HEK293 (cell line): ENCODE data around the gene HSPB2.

Source experiments
- CTCF ChIA-PET: fragments of 350-600 bp; formaldehyde crosslinking; extraction: SDS; loops from one replicate; lab custom pipeline; 2021; ENCODE audit warnings: antibody characterized with exemption; lab: Yijun Ruan, JAX
- POLR2A ChIA-PET: fragments of 300-600 bp; formaldehyde crosslinking; extraction: SDS; loops from one replicate; lab custom pipeline; 2020; ENCODE audit warnings: antibody characterized with exemption, inconsistent platforms; lab: Yijun Ruan, JAX
- H3K27ac ChIP-seq: fragments of 200-500 bp; sonication (Bioruptor generic); 2 replicates; pipeline ENCODE4 v1.5.1; 2014; ENCODE audit warnings: low read depth, low read length, control low read depth, inconsistent platforms; ENCODE audit errors: extremely low read depth
- H3K36me3 ChIP-seq, 2 experiments: fragments of 200-500 bp in 1 of 2; sonication (Bioruptor generic) in 1 of 2; 1 replicate in 1 of 2; 2 replicates in 1 of 2; pipeline ENCODE4 v1.5.1; 2014 to 2017; ENCODE audit warnings: inconsistent platforms in 2 of 2, low read length in 2 of 2; ENCODE audit not compliant: control insufficient read depth in 2 of 2, insufficient read depth in 1 of 2
- H3K4me1 ChIP-seq: fragments of 200-500 bp; sonication (Bioruptor generic); 2 replicates; pipeline ENCODE4 v1.5.1; 2014; ENCODE audit warnings: mild to moderate bottlenecking, low read length, inconsistent platforms; ENCODE audit not compliant: control insufficient read depth, insufficient read depth
- H3K4me3 ChIP-seq: 2 replicates; pipeline ENCODE4 v1.5.1; 2011; ENCODE audit warnings: low read depth, mild to moderate bottlenecking, control low read depth, low read length, moderate library complexity
- H3K9me3 ChIP-seq: fragments of 200-500 bp; sonication (Bioruptor generic); 2 replicates; pipeline ENCODE4 v1.5.1; 2014; ENCODE audit warnings: low read depth, low read length, inconsistent platforms; ENCODE audit not compliant: control insufficient read depth, insufficient read depth
- GLI2 ChIP-seq: fragments of 450-650 bp; formaldehyde crosslinking; IDR thresholded peaks from 2 replicates; pipeline ENCODE4; 2017; ENCODE audit warnings: missing biosample characterization, missing genetic modification characterization, low read depth, borderline replicate concordance
- GLIS1 ChIP-seq: fragments of 450-650 bp; formaldehyde crosslinking; IDR thresholded peaks from 2 replicates; pipeline ENCODE4 v1.5.1; 2016; ENCODE audit warnings: missing biosample characterization, missing genetic modification characterization
- HOXC10 ChIP-seq: sonication (generic); formaldehyde crosslinking; IDR thresholded peaks from 2 replicates; pipeline ENCODE4 v1.8.1; 2023; ENCODE audit warnings: mild to moderate bottlenecking, missing genetic modification reagents
- HOXD13 ChIP-seq: sonication (generic); formaldehyde crosslinking; IDR thresholded peaks from 2 replicates; pipeline ENCODE4 v1.8.0; 2022; ENCODE audit warnings: missing genetic modification reagents, borderline replicate concordance
- MZF1 ChIP-seq: fragments of 450-650 bp; formaldehyde crosslinking; IDR thresholded peaks from 2 replicates; pipeline ENCODE4 v1.5.1; 2017; ENCODE audit warnings: missing biosample characterization, missing genetic modification characterization, borderline replicate concordance
- YY1 ChIP-seq: fragments of 450-650 bp; formaldehyde crosslinking; IDR thresholded peaks from 2 replicates; pipeline ENCODE4 v1.5.1; 2018; ENCODE audit warnings: missing biosample characterization, missing genetic modification characterization
- ZNF132 ChIP-seq: fragments of 450-650 bp; formaldehyde crosslinking; IDR thresholded peaks from 2 replicates; pipeline ENCODE4 v1.5.1; 2017; ENCODE audit warnings: missing biosample characterization, missing genetic modification characterization, borderline replicate concordance
- ZNF138 ChIP-seq: fragments of 450-650 bp; formaldehyde crosslinking; IDR thresholded peaks from 2 replicates; pipeline ENCODE4 v1.5.1; 2016; ENCODE audit warnings: missing biosample characterization, missing genetic modification characterization, borderline replicate concordance
- ZNF175 ChIP-seq: fragments of 450-650 bp; formaldehyde crosslinking; IDR thresholded peaks from 2 replicates; pipeline ENCODE4 v1.5.1; 2016; ENCODE audit warnings: missing biosample characterization, missing genetic modification characterization
- ZNF214 ChIP-seq: fragments of 450-650 bp; formaldehyde crosslinking; IDR thresholded peaks from 2 replicates; pipeline ENCODE4 v1.5.1; 2017; ENCODE audit warnings: missing biosample characterization, mild to moderate bottlenecking, missing genetic modification characterization, borderline replicate concordance
- ZNF239 ChIP-seq: fragments of 450-650 bp; formaldehyde crosslinking; IDR thresholded peaks from 2 replicates; pipeline ENCODE4 v1.5.1; 2016; ENCODE audit warnings: missing biosample characterization, missing genetic modification characterization
- ZNF24 ChIP-seq: fragments of 450-650 bp; formaldehyde crosslinking; IDR thresholded peaks from 2 replicates; pipeline ENCODE4 v1.5.1; 2016; ENCODE audit warnings: missing biosample characterization, missing genetic modification characterization
- ZNF324 ChIP-seq: fragments of 450-650 bp; formaldehyde crosslinking; IDR thresholded peaks from 2 replicates; pipeline ENCODE4 v1.5.1; 2016; ENCODE audit warnings: missing biosample characterization, missing genetic modification characterization
- ZNF335 ChIP-seq: fragments of 450-650 bp; formaldehyde crosslinking; conservative IDR thresholded peaks from 2 replicates; pipeline ENCODE4 v1.5.1; 2016; ENCODE audit warnings: missing biosample characterization, missing genetic modification characterization
- ZNF423 ChIP-seq: fragments of 450-650 bp; formaldehyde crosslinking; IDR thresholded peaks from 2 replicates; pipeline ENCODE4 v1.5.1; 2016; ENCODE audit warnings: missing biosample characterization, missing genetic modification characterization
- ZNF621 ChIP-seq: fragments of 450-650 bp; formaldehyde crosslinking; IDR thresholded peaks from 2 replicates; pipeline ENCODE4 v1.5.1; 2017; ENCODE audit warnings: missing biosample characterization, missing genetic modification characterization
- ZNF629 ChIP-seq: fragments of 450-650 bp; formaldehyde crosslinking; IDR thresholded peaks from 2 replicates; pipeline ENCODE4 v1.5.1; 2017; ENCODE audit warnings: missing biosample characterization, missing genetic modification characterization
- ZNF658 ChIP-seq: fragments of 450-650 bp; formaldehyde crosslinking; IDR thresholded peaks from 2 replicates; pipeline ENCODE4; 2016; ENCODE audit warnings: missing biosample characterization, missing genetic modification characterization
- ZNF791 ChIP-seq: fragments of 450-650 bp; formaldehyde crosslinking; IDR thresholded peaks from 2 replicates; pipeline ENCODE4 v1.5.1; 2016; ENCODE audit warnings: missing biosample characterization, missing genetic modification characterization
- TF ChIP-seq, protein P1 (sequence below): fragments of 450-650 bp; formaldehyde crosslinking; conservative IDR thresholded peaks from 2 replicates; pipeline ENCODE4 v1.5.1; 2016; ENCODE audit warnings: low read depth, missing biosample characterization, missing genetic modification characterization
- TF ChIP-seq, protein P2 (sequence below): IDR thresholded peaks from 2 replicates; pipeline ENCODE4 v1.6.1; 2011; ENCODE audit warnings: mild to moderate bottlenecking, low read depth, low read length, borderline replicate concordance
- TF ChIP-seq, protein P3 (sequence below): fragments of 450-650 bp; formaldehyde crosslinking; IDR thresholded peaks from 2 replicates; pipeline ENCODE4 v1.5.1; 2016; ENCODE audit warnings: missing biosample characterization, missing genetic modification characterization
- TF ChIP-seq, protein P4 (sequence below): fragments of 450-650 bp; formaldehyde crosslinking; IDR thresholded peaks from 2 replicates; pipeline ENCODE4 v1.5.1; 2017; ENCODE audit warnings: missing biosample characterization, missing genetic modification characterization

Gene HSPB2

DNA sequence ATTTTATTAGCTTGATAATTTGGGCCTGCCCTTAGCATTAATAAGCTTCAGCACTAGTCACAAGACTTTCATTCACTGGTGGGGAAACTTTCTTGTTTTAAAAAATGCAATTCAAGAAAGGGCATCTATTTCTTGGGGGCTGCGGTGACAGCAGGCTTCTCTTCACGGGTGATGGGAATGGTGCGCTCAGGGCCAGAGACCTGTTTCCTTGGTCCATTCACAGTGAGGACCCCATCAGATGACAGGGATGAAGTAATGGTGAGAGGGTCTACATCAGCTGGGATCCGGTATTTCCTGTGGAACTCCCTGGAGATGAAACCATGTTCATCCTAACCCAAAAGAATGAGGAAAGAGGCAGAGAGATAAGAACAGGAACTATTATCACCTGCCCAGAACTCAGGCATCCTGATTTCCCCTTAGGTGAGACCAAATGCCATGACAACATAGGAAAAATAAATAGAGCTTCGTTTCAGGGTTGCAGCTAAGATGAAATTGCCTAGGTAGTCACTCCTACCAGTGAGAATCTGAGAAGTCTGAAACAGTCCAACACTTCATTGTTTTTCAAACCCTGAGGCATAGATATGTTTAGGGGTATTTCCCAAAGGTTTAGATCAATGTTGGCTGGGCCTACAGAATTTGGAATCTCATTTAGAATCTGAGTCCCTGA lies 3.8 kb upstream of the HSPB2 start (continued):
- TF ChIP-seq ZNF132 (no peak), HOXD13 (no peak)

DNA sequence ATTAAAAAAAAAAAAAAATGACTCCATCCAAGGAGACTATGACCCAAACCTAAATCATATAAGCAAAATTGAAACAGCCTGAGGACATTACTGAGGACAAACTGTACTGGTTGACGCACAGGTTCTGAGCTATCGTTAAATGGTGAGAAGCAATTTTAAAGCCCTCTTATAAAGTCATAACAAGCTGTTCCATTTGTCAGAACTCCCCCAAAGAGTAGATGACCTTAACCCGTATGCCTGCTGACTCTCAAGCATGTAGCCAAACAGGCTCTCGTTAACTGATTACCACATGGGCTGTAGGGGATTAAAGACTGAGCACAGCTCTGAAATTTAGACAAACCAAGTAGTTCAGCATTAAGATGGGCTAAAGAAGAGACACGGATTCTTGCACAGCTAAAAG lies 3.2 kb upstream of the HSPB2 start:
- H3K36me3 ChIP-seq = no peaks in the 10 kb centered on the region
- POLR2A ChIA-PET = interaction anchor here (1.2 kb wide), 1 partner anchor 38 kb away, joined by 4 read pairs; the partner anchor contains the start of gene ALG9
- no peak for TF ChIP-seq ZNF214
- no peak for TF ChIP-seq ZNF324 (tag by site-specific recombination)
- TF ChIP-seq ZNF239 (tag by site-specific recombination) = no peak
- no peak for TF ChIP-seq ZNF132
- no peak for TF ChIP-seq YY1
- TF ChIP-seq ZNF629 (tag by site-specific recombination) = no peak
- TF ChIP-seq ZNF175 (tag by site-specific recombination) = no peak
- TF ChIP-seq, protein P1, sequence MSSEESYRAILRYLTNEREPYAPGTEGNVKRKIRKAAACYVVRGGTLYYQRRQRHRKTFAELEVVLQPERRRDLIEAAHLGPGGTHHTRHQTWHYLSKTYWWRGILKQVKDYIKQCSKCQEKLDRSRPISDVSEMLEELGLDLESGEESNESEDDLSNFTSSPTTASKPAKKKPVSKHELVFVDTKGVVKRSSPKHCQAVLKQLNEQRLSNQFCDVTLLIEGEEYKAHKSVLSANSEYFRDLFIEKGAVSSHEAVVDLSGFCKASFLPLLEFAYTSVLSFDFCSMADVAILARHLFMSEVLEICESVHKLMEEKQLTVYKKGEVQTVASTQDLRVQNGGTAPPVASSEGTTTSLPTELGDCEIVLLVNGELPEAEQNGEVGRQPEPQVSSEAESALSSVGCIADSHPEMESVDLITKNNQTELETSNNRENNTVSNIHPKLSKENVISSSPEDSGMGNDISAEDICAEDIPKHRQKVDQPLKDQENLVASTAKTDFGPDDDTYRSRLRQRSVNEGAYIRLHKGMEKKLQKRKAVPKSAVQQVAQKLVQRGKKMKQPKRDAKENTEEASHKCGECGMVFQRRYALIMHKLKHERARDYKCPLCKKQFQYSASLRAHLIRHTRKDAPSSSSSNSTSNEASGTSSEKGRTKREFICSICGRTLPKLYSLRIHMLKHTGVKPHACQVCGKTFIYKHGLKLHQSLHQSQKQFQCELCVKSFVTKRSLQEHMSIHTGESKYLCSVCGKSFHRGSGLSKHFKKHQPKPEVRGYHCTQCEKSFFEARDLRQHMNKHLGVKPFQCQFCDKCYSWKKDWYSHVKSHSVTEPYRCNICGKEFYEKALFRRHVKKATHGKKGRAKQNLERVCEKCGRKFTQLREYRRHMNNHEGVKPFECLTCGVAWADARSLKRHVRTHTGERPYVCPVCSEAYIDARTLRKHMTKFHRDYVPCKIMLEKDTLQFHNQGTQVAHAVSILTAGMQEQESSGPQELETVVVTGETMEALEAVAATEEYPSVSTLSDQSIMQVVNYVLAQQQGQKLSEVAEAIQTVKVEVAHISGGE (tag by site-specific recombination) = no peak
- TF ChIP-seq ZNF335 (tag by site-specific recombination) = no peak
- TF ChIP-seq ZNF138 (tag by site-specific recombination) = no peak
- TF ChIP-seq, all 188 proteins: peak for 0
- CTCF ChIA-PET = no interaction called here
- no peaks in the 10 kb centered on the region for H3K4me1 ChIP-seq
- no peak overlapping the region for H3K27ac ChIP-seq
- no peak overlapping the region for H3K4me3 ChIP-seq
- no peaks in the 10 kb centered on the region for H3K9me3 ChIP-seq

DNA sequence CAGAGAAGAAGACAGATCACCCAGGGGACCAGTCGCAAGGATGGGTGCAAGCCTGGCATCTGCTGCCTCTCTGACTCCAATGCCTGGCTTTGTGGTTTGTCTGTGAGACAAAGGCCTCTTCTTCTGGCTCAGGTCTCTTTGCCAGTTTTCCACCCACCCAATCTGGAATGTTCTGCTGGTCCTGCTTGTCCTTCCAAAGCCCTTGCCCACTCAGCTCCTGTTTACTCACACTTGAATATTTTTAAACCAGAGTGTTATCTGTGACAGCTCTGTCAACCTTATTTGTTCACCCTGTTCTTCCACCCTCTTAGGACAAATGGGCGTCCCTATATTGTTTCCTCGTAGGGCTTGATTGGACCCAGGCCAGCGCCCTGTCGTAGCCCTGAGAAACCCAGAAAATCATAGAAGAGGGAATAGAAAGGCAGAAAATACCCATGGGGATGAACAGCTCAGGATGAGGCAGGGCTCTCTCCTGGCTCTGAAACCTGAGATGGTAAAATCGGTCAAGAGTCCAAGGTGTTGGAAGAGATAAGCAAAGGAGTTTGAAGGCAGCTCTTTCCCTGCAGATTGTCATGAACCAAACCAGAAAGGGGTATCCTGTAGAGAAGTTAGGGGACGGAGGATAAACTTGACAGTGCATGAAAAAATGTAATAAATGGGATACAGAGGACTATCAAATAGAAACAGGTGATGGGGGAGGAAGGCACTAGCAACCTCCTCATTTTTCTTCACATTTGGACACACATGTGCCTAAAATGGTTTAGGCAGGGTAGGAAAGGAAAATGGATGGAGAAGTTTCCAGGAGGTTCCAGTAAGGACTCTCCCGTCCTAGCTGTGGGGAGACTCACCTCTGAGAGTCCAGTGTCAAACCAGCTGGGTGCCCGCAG lies 1.6 kb upstream of the HSPB2 start:
- TF ChIP-seq ZNF621 (tag by site-specific recombination) (no peak), GLI2 (no peak), ZNF24 (tag by site-specific recombination) (no peak), MZF1 (no peak), GLIS1 (tag by site-specific recombination) (no peak), ZNF791 (tag by site-specific recombination) (no peak), HOXC10 (CRISPR knock-in tag) (no peak), ZNF423 (tag by site-specific recombination) (no peak), ZNF658 (no peak)
- TF ChIP-seq, protein P2, sequence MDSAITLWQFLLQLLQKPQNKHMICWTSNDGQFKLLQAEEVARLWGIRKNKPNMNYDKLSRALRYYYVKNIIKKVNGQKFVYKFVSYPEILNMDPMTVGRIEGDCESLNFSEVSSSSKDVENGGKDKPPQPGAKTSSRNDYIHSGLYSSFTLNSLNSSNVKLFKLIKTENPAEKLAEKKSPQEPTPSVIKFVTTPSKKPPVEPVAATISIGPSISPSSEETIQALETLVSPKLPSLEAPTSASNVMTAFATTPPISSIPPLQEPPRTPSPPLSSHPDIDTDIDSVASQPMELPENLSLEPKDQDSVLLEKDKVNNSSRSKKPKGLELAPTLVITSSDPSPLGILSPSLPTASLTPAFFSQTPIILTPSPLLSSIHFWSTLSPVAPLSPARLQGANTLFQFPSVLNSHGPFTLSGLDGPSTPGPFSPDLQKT = no peak
- TF ChIP-seq, protein P3, sequence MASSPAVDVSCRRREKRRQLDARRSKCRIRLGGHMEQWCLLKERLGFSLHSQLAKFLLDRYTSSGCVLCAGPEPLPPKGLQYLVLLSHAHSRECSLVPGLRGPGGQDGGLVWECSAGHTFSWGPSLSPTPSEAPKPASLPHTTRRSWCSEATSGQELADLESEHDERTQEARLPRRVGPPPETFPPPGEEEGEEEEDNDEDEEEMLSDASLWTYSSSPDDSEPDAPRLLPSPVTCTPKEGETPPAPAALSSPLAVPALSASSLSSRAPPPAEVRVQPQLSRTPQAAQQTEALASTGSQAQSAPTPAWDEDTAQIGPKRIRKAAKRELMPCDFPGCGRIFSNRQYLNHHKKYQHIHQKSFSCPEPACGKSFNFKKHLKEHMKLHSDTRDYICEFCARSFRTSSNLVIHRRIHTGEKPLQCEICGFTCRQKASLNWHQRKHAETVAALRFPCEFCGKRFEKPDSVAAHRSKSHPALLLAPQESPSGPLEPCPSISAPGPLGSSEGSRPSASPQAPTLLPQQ (tag by site-specific recombination) = no peak
- TF ChIP-seq, protein P4, sequence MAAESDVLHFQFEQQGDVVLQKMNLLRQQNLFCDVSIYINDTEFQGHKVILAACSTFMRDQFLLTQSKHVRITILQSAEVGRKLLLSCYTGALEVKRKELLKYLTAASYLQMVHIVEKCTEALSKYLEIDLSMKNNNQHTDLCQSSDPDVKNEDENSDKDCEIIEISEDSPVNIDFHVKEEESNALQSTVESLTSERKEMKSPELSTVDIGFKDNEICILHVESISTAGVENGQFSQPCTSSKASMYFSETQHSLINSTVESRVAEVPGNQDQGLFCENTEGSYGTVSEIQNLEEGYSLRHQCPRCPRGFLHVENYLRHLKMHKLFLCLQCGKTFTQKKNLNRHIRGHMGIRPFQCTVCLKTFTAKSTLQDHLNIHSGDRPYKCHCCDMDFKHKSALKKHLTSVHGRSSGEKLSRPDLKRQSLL (tag by site-specific recombination) = no peak
- no peak overlapping the region for H3K27ac ChIP-seq
- CTCF ChIA-PET = interaction anchor here (0.6 to 1.4 kb wide), 4 partner anchors 21 to 72 kb away, joined by 3 to 5 read pairs (median 3); no protein-coding TSS in a partner anchor
- H3K36me3 ChIP-seq = no peaks in the 10 kb centered on the region
- H3K4me1 ChIP-seq = no peaks in the 10 kb centered on the region
- no peak overlapping the region for H3K4me3 ChIP-seq
- no peaks in the 10 kb centered on the region for H3K9me3 ChIP-seq
- POLR2A ChIA-PET = interaction anchor here (0.5 to 1.1 kb wide), 3 partner anchors 16 to 153 kb away, joined by 3 to 7 read pairs (median 4); no protein-coding TSS in a partner anchor
